Measurements from ENCODE around the gene CCDC192.

CCDC192 gene

DNA sequence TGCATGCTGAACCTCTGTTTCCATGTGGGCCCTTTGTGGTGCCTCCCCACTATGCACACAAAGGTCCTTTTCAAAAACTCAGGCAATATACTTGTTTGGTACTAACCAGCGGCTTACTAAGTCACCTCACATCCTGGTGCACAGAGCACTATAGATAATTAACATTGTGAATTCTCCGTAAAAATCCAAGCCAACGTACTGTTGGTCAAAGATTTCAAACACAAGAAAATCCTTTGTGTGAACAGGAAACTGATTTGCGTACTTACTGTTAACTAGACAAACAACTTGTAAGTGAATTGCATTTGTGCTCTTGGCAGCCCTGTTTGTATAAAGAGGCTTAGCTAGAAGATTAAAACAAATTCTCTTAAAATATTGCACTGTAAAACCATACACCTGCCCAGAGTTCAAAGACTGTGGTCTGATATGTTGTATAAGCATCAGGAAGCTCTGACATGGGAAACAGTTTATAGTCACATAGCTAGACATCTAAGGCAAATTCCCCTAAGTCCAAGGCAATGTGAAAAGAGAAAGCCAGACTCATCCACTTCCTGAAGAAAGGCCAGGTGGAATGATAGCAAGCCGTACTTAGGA, 255.3 kb downstream of the CCDC192 start:
- no peak for DNase-seq (ENCODE audit: low read depth)

DNA sequence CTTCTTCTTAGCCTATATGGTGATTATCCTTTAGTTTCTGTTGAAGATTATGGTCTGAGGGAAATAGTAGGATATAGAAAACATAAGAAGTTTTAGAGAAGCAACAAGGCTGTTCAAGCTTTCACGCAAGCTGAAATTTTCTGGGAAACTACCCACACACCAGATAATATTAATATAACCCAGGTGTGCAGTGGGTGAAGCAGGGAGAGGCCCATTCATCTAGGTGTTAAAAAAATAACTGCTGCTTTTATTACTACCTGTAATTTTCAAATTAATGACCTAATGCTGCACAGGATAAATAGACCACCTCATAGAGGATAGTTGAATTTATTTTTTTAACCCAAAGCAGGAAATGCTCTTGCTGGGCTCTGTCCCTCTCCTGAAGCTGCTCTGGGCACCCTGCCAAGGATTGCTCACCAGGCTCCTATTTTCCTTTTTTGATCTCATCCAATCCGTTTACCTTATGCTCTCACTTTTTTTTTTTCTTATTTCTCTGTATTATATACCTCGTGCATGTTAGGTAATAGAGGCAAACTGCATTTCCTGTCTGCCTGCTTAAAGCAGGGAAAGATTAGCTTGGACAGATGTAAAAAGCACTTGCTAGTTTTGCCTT, 256.1 kb downstream of the CCDC192 start:
- DNase-seq (ENCODE audit: low read depth) = no peak

DNA sequence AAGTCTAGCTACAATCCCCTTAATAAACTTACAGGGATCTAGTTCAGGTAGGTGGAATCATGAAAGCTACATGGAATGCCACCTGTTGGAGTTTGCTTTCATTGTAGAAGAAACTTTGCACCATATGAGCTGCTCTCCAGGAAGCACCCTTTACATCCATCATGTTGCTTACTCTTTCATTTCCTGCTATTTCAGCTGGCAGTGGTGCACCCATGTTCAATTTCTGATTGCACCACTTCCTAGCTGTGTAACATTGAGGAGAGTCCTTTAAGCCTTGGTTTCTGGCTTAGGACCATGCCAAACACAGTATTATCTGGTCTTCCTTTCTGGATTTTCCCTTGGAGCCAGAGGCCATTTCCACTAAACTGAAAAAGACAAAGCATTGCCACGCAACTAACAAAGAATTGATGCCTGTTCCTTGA, 257.1 kb downstream of the CCDC192 start:
- DNase-seq (ENCODE audit: low read depth) = no peak

DNA sequence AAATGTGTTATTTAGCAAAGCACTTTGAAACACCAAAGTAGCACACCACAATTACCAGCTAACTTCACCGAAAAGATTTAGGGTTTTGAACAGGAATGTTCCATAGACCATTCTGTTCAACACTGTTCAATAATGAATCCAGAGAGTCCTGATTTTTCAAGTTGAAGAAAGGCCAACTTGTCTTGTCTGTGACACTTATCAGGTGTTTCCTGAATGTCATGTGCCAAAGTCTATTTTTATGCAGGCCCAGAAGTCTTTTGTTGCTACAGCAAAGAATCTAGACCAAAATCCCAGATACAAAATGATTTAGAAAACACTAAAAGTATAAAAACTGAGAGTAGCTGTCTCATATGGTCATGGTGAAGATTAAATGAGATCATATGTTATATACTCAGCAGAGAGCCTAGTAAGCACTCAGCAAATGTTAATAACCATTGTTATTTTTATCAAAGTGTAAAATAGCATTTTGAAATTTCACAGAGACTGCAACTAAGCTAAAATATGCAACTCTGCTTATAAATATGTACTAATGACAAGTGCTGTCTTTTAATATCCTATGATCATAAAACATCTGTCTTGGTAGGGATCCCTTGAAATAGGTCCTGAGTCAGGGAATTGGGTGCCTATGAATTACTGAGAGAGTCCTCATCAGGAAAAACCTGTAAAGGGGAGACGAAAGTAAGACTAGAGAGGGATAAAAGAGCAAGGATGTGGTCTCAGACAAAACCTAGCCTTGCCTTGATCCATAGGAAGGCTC, 258.0 kb downstream of the CCDC192 start:
- no peak for DNase-seq (ENCODE audit: low read depth)

DNA sequence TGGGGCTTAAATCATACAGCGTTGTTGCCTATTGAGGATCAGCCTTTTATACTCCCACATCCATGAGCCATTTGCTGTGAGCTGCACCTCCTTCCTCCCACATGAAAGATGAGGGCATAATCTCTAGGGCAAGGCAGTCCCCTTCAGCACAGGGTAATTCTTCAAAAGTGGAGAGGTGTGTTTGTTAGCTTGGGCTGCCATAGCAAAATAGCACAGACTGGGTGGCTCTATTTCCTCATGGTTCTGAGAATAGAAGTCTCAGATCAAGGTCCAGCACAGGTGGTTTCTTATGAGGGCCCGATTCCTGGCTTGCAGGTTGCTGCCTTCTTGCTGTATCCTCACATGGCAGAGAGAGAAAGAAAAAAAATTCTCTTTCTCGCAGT, 258.6 kb downstream of the CCDC192 start:
- no peak for DNase-seq (ENCODE audit: low read depth)

DNA sequence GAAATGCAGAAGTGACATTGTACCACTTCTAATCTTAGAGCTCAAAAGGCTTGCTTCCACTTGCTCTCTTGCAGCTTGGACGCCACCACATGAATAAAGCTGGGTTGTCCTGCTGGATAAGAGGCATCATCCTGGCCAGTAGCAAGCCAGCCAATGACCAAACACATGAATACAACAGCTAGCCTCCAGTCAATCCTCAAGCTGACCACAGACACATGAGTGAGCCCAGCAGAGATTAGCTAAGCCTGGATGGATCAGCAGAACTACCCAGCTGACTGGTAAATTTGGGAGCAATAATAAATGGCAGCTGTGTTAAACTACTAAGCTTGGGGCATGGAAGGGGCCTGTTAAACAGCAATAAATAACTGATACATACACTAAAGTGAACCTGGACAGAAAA, 259.3 kb downstream of the CCDC192 start:
- no peak for DNase-seq (ENCODE audit: low read depth)

DNA sequence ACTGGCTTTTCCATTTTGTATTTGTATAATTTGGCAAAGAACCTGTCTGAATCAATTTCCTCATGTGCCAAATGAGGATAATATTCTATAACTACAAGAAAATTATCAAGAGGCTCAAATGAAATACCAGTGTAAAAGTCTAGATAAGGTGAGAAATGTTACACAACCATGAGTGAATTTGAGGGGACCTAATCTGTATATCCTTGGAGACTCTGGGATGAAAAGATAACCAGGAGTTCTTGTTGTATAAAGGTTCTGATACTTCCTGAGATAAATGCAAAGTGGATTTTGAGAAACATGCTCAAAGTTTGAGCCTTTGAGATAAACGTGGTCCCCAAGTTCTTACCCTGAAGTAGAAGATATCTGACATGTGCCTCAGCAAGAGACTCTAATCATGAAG, 260.0 kb downstream of the CCDC192 start:
- no peak for DNase-seq (ENCODE audit: low read depth)

DNA sequence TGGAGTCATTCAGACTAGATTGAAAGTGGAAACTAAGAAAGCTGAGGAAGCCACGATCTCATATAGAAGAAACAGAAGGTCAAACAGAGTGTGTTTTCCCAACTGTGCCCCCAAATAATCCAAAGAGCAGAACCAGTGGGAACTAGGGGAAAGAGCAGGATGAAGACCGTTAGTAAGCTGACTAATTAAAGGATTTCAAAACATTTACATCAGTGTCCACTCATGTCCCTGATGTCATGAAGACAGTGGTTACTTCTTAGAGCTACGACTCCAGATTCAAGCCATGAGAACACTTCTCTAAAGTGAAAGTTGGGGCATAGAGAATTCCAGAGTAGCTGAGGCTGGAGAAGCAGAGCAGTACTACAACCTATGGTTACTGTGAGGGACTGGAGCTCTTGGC, 260.7 kb downstream of the CCDC192 start:
- no peak for DNase-seq (ENCODE audit: low read depth)

DNA sequence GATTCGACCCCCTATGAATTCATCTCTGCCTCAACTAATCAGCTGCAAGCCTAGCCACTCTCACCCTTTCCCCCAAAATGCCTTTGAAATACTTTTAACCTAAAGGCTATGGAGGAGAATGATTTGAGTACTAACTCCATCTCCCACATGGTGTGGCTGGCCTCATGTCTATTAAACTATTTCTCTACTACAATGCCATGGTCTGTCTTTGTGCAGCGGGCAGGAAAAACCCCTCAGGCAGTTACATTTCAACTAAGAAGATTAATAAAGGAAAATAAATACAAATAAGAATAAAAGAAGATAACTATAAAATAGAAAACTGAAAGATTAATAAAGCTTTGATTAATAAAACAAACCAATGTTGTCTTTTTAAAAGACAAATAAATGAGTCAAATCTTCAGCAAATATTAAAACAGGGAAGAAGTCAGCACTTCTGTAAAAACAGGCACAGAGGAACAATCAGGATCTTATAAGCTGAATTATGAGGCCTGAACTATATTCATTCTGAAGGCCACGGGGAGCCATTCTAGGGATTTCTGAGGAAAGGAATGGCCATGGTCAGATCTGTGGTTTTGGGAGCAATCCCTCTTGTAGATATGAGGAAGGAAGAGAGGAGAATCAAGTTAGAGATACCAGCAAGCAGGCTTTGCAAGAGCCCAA, 264.3 kb downstream of the CCDC192 start:
- no peak for DNase-seq (ENCODE audit: low read depth)

DNA sequence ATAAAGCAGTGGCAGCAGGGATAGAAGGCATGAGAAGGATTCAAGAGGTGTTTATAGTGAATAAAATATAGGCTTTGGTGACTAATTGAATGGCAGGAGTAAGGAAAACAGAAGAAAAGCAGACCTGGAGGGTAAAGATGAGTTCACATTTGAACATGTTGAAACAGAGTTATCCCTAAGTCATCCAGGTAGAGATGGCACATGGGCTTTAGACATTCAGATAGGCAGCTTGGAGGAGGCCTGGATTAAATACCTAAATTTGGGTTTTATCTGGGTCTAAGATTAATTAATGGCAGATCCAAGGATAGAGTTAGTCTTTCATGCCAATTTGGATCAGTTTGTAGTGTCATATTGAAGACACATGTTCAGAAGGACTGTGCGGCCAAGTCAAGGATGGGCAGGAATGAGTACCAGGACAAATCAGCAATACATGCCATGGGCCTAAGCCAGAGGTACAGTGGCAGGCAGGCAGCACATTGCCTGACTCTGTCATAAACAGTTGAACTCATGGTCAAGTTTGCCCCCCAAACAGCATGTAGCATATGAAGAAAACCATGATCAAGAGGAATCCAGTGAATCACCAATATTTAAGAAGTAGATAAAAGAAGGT, 264.9 kb downstream of the CCDC192 start:
- DNase-seq (ENCODE audit: low read depth) = no peak

DNA sequence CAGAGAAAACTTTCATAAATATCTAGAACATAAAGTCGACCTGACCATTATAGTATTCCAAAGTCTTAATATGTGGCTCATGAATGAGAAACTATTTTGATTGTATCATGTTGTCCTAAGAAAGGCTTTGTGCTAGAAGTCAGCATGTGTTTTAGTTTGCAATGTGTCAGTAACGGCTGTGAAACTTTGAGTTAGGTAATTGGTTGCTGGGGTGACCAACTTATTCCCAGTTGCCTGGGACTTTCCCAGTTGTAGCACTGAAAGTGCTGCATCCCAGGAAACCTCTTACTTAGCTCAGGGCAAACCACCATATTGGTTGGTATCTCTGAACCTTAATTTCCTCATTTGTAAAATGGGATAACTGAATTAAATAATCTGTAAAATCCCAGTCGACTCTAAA, 265.8 kb downstream of the CCDC192 start:
- no peak for DNase-seq (ENCODE audit: low read depth)

DNA sequence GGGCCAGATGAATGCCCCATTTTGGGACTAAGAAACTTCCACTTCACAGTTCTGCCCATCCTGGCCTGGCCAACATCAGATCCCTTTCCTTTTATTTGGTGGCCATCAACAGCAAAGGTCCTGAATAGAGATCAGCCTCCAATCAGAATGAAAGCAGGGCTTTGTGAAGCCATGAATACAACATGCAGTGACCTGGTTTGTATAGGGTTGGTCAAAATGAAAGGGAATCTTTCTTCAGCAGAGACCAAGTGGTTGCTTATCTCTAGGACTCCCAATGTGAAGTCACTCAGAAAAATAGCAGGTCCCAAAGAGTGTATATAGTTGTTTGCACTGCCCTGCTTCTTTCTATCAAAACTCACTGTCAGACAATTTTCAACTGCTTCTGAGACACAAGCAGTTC, 266.5 kb downstream of the CCDC192 start:
- DNase-seq (ENCODE audit: low read depth) = no peak

DNA sequence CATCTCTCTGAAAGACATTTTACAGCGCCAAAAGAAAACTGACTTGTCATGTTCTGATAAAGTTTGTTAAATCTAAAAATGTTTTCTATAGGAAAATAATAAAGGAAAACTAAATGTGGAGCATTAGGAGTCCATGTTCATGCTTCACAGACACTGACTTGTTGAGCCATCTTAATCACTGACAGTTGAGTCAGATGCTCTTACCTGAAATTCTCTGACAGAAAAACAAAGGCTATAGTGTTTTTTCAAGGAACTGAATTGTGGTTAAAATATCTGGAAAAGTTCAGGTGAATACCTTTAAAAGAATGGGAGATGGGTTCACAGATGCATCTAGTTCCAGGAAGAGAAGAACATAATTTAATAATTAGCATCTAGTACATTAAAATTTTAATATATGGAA, 266.9 kb downstream of the CCDC192 start:
- no peak for DNase-seq (ENCODE audit: low read depth)

DNA sequence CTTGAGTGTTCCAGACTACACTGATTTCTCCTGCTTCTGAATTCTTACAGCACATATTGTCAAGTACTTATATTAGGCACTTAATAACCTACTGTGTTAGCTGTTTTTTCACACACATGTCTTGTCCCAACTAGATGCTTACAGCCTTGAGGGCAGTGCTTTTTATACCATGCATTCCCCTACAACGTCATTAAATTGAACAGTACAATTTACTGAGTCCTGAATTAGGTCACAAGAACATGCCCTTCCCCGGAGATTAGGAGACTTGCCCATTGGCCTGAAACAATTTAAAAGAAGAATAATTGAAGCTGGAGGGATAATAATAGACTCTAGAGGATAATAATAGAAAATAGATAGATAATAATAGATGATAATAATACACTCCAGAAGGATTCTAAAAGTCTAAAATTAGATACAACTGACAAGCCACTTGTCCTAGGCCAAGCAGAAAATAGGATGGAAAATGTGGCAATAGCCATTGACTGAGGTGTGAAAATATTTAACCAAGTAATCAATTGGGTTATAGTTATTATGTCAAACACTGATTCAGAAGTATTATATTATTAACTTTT, 267.7 kb downstream of the CCDC192 start:
- DNase-seq (ENCODE audit: low read depth) = no peak

DNA sequence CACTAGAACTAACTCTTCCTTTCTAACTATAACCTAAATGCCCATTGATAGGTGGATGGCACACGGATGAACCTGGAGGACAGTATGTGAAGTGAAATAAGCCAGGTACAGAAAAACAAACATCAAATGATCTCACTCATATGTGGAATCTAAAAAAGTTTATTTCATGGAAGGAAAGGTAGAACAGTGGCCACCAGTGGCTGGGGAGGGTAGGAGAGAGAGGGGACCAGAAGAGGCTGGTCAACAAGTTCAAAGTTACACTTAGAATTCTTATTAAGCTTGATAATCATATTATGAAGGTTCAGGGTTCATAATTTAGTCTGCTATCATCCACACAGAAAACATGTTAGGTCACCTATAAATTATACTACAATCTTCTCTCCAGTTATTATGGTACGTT, 272.8 kb downstream of the CCDC192 start:
- no peak for DNase-seq (ENCODE audit: low read depth)

DNA sequence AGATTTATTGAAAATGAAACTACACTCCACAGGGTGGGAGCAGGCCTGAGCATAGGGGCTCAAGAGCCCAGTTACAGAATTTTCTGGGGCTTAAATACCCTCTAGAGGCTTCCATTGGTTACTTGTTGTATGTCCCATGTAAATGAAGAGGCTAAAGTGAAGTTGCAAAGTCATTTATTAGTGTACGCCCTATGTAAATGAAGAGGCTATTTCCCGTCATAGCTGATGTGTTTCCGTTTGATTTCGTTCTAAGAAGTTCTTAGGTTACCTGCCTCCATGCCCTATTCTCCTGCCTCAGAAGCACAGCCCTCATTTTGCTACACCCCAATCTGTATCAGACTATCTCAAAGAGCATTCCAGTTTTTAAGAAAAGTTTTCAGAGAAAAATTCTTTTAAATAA, 273.3 kb downstream of the CCDC192 start:
- DNase-seq (ENCODE audit: low read depth) = no peak

DNA sequence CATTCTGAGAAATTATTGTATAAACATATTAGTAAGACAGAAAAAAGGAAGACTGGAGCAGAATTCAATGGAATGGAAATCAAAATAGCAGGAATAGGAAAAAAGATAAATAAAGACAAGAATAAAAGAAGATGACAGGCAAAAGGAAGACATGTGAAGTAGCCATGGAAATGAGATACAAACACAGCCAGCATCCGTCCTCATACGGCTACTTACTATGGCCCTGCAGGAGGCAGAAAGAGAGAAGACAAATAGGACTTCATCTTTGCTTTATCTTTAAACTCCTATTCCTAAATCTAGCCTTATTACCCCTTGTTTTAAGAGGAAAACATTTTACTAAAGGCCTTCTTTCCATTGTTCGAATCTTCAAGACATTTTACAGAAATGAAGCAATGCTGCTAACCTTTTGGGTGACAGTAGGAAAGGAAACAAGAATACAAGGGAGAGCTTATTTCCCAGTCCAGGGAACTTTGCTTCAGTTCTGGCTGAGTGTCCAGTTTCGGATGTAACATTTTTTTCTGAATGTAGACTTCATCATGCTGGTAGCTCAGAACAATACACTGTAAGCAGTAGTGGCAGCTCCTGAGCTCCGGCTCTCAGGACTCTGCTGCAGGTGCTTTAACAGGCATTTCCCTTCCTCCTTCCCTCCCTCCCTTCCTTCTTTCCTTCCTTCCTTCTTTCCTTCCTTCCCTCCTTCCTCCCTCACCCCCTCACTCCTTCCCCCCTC, 274.0 kb downstream of the CCDC192 start:
- no peak for DNase-seq (ENCODE audit: low read depth)

DNA sequence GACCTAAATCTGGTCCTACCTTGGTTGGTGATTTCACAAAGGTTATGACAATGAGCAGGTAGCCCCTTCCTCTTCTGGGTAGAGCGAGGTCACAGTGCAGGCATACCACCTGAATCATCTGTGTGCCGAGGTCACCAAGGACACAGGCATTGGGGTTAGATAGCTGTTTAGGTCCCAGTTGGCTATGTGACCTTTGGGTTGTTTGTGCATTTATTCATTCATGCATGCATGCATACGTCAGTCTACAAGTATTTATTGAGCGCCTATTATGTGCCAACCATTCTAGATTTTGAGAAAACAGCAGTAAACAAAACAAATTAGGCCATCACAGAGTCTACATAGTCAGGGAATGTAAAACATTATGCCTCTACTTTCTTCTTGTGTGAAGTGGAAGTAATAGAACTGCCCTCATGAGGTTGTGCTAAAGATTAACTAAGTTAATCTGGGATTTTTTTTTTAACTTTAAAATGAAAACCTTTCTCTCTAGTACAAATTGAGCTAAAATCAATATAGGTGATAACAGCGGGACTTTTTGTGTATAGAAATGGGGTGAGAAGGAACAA, 275.6 kb downstream of the CCDC192 start:
- DNase-seq (ENCODE audit: low read depth) = no peak

DNA sequence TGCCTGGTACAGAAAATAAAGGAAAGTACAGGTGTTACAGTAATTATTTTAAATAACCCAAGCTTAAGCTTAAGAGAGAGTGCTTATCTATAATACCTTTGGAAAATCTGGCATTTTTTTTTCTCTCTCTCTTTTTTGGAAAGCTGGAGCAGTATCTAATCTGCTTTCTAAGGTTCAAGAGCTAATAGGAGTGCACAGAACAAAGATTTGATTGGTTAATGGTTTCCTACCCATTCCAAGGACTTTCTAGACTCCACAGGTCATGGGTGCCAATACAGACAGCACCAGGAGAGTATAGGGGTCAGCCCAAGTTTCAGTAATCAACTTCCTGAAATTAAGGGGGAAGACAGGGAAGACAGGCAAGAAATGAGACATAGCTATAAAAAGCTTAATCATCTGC, 276.3 kb downstream of the CCDC192 start:
- DNase-seq (ENCODE audit: low read depth) = no peak

DNA sequence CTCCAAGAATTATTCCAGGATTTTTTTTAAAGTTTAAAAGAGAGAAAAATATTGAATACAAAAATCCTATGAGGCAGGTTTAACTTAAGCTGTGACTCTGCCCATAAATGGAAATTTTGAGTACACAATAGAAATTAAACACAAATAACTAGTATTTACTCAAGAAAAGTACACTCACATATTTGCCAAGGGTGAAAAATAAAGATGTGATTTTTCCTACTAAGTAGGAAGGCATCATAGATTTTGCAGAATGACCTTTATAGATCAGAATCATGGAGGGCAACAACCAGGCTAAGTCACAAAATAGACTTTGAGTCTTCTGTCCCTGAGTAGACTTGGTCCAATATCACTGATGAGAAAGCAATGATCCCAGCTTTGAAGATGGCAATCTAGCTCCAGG, 277.7 kb downstream of the CCDC192 start:
- DNase-seq (ENCODE audit: low read depth) = no peak

DNA sequence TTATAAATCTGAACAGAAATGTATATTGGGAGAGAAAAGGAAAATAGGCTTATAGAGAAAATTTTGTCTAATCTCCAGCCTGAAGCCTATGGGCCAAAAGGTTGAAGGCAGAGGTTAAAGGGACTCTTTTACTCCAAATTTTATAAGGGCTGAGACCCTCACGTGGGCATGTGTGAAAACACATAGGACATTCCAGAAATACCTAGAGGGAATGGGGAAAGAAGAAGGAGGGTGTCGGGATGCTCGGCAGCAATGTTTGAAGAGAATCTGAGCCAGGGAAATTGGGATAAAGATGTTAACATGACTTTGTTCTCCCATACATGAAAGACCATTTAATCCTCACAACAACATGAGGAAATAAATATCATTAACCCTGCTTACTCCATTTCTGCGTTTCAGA, 278.3 kb downstream of the CCDC192 start:
- no peak for DNase-seq (ENCODE audit: low read depth)

Measured in activated T-cell treated with anti-CD3 and anti-CD28 coated beads for 48 hours (primary cell).